ENCODE data around the gene CYSRT1. TPM values are rescaled to one million over a fixed set of nuclear protein-coding genes. Genes with fewer than 3 reads are reported as not detected.
A peak's percentile ranks its signal among the peaks of the same experiment; 100 is the strongest.

Gene CYSRT1
- total RNA-seq, 1 experiment from 2014 or later, result 1.3 TPM

DNA sequence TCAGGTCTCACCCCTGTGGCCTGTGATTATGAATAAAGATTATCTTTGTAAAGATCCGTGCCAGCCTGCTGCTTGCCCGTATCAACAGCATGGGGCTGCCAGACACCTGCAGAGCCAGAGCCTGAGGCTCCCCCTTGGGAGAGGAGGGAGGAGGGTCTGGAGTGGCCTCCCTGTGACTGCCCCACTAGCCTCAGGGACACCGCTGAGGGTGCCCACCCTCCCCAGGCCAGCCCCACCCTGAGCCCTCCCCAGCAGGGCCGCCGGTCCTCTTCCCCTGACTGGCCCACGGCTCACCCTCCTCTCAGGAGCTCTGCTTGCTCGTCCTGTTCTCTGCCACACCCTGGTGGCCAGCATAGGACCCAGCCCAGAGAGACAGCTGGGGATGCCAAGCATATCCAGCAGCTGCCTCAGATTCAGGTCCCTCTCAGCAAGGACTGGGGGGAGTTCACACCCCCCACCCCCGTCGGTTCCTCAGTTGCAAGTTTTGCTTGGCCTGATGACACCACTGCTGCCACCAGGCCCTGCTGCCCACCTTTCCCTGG lies 34.6 kb upstream of the CYSRT1 start:
- Histone ChIP-seq H3K4me2 (ENCODE audit: low read length) (peak overlapping the region; percentile 96), H3K9ac (ENCODE audit: low read length) (no peak overlapping the region), H3F3A (ENCODE audit: low read length, unreplicated experiment) (no peaks in the 10 kb centered on the region), H3K27me3 (ENCODE audit: low read length) (no peaks in the 10 kb centered on the region), H3K4me3 (ENCODE audit: low read length) (peak overlapping the region; percentile 99), H3K4me1 (ENCODE audit: insufficient read depth, low read length) (peaks cover 35% of the 10 kb centered on the region), H3K9me2 (replicated peaks; ENCODE audit: low read length) (no peaks in the 10 kb centered on the region), H3K79me2 (ENCODE audit: low read length) (peaks cover 45% of the 10 kb centered on the region), H3K27ac (ENCODE audit: low read length) (no peak overlapping the region), H3K36me3 (ENCODE audit: low read depth, low read length) (no peaks in the 10 kb centered on the region), H4K20me1 (ENCODE audit: low read length) (peaks cover 11% of the 10 kb centered on the region), H3K9me3 (ENCODE audit: low read length) (no peaks in the 10 kb centered on the region), H2AFZ (ENCODE audit: low read length) (no peak overlapping the region)
- CTCF ChIA-PET, result interaction anchor here (0.6 to 1.0 kb wide), 3 partner anchors 33 to 242 kb away, joined by 4 read pairs; partner anchors contain the start of gene RNF224
- TF ChIP-seq, protein P1, sequence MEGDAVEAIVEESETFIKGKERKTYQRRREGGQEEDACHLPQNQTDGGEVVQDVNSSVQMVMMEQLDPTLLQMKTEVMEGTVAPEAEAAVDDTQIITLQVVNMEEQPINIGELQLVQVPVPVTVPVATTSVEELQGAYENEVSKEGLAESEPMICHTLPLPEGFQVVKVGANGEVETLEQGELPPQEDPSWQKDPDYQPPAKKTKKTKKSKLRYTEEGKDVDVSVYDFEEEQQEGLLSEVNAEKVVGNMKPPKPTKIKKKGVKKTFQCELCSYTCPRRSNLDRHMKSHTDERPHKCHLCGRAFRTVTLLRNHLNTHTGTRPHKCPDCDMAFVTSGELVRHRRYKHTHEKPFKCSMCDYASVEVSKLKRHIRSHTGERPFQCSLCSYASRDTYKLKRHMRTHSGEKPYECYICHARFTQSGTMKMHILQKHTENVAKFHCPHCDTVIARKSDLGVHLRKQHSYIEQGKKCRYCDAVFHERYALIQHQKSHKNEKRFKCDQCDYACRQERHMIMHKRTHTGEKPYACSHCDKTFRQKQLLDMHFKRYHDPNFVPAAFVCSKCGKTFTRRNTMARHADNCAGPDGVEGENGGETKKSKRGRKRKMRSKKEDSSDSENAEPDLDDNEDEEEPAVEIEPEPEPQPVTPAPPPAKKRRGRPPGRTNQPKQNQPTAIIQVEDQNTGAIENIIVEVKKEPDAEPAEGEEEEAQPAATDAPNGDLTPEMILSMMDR (conservative IDR thresholded peaks at IDR 0.05; ENCODE audit: low read depth, low read length), result 0 out of 2 replicates have a peak, but pooled peaks have one; percentile 20
- no peak for TF ChIP-seq EZH2phosphoT487 (IDR thresholded peaks at IDR 0.05; ENCODE audit: borderline replicate concordance, low read length)
- no peak for TF ChIP-seq EZH2 (IDR thresholded peaks at IDR 0.05; ENCODE audit: low read length, unreplicated experiment)
- intact Hi-C loops (cut with micrococcal nuclease), result no loop called here
- no TSS peak for BruUV-seq (replicated peaks)
- DNase-seq, result peak; percentile 32
- POLR2A ChIA-PET (ENCODE audit: unreplicated experiment), result interaction anchor here (0.7 kb wide), 1 partner anchor 35 kb away, joined by 8 read pairs; no protein-coding TSS in a partner anchor
- ATAC-seq, result peak; percentile 18; the same call in 1 of the 2 replicates

- BruUV-seq (replicated peaks), result no TSS peak
- ChIA-PET POLR2A (ENCODE audit: unreplicated experiment) (no interaction called here), CTCF (no interaction called here)
- no peaks in the 10 kb centered on the region for H3K36me3 ChIP-seq (ENCODE audit: low read depth, low read length)
- H3K27ac ChIP-seq (ENCODE audit: low read length), result no peak overlapping the region
- DNase-seq (no peak), ATAC-seq (no peak)
- H4K20me1 ChIP-seq (ENCODE audit: low read length), result peaks cover 11% of the 10 kb centered on the region
- TF ChIP-seq EZH2phosphoT487 (IDR thresholded peaks at IDR 0.05; ENCODE audit: borderline replicate concordance, low read length) (no peak), EZH2 (IDR thresholded peaks at IDR 0.05; ENCODE audit: low read length, unreplicated experiment) (no peak)
- TF ChIP-seq, protein P1 (conservative IDR thresholded peaks at IDR 0.05; ENCODE audit: low read depth, low read length), result no peak
- no peaks in the 10 kb centered on the region for H3K9me3 ChIP-seq (ENCODE audit: low read length)
- H3K79me2 ChIP-seq (ENCODE audit: low read length), result peaks cover 38% of the 10 kb centered on the region
- no peaks in the 10 kb centered on the region for H3K27me3 ChIP-seq (ENCODE audit: low read length)
- no peaks in the 10 kb centered on the region for H3K9me2 ChIP-seq (replicated peaks; ENCODE audit: low read length)
- H3F3A ChIP-seq (ENCODE audit: low read length, unreplicated experiment), result no peaks in the 10 kb centered on the region
- no peak overlapping the region for H3K9ac ChIP-seq (ENCODE audit: low read length)
- H2AFZ ChIP-seq (ENCODE audit: low read length), result no peak overlapping the region
- peaks cover 41% of the 10 kb centered on the region for H3K4me1 ChIP-seq (ENCODE audit: insufficient read depth, low read length)
- intact Hi-C loops (cut with micrococcal nuclease), result no loop called here
- no peak overlapping the region for H3K4me2 ChIP-seq (ENCODE audit: low read length)
- H3K4me3 ChIP-seq (ENCODE audit: low read length), result no peak overlapping the region
Observed at GRCh38 chr9:137191245-137191644, 33.7 kb upstream of the CYSRT1 start.

- H3K27ac ChIP-seq (ENCODE audit: low read length), result no peak overlapping the region
- DNase-seq (no peak), ATAC-seq (no peak)
- peaks cover 11% of the 10 kb centered on the region for H4K20me1 ChIP-seq (ENCODE audit: low read length)
- no peak overlapping the region for H3K4me3 ChIP-seq (ENCODE audit: low read length)
- no peaks in the 10 kb centered on the region for H3K9me2 ChIP-seq (replicated peaks; ENCODE audit: low read length)
- no peaks in the 10 kb centered on the region for H3K36me3 ChIP-seq (ENCODE audit: low read depth, low read length)
- no peaks in the 10 kb centered on the region for H3F3A ChIP-seq (ENCODE audit: low read length, unreplicated experiment)
- H3K79me2 ChIP-seq (ENCODE audit: low read length), result peaks cover 32% of the 10 kb centered on the region
- CTCF ChIA-PET, result no interaction called here
- BruUV-seq (replicated peaks), result no TSS peak
- H2AFZ ChIP-seq (ENCODE audit: low read length), result no peak overlapping the region
- POLR2A ChIA-PET (ENCODE audit: unreplicated experiment), result no interaction called here
- TF ChIP-seq, protein P1 (conservative IDR thresholded peaks at IDR 0.05; ENCODE audit: low read depth, low read length), result no peak
- TF ChIP-seq EZH2 (IDR thresholded peaks at IDR 0.05; ENCODE audit: low read length, unreplicated experiment), result no peak
- TF ChIP-seq EZH2phosphoT487 (IDR thresholded peaks at IDR 0.05; ENCODE audit: borderline replicate concordance, low read length), result no peak
- peaks cover 35% of the 10 kb centered on the region for H3K4me1 ChIP-seq (ENCODE audit: insufficient read depth, low read length)
- no peak overlapping the region for H3K9ac ChIP-seq (ENCODE audit: low read length)
- intact Hi-C loops (cut with micrococcal nuclease), result no loop called here
- no peaks in the 10 kb centered on the region for H3K9me3 ChIP-seq (ENCODE audit: low read length)
- H3K4me2 ChIP-seq (ENCODE audit: low read length), result no peak overlapping the region
- no peaks in the 10 kb centered on the region for H3K27me3 ChIP-seq (ENCODE audit: low read length)
Observed at GRCh38 chr9:137191691-137192447, 33.1 kb upstream of the CYSRT1 start.
